Loucy (cell line): ENCODE results near the gene RACGAP1.

Experiments used
- EZH2phosphoT487 ChIP-seq: fragments of 200-600 bp; IDR thresholded peaks from 2 replicates; pipeline ENCODE4 v1.6.1; 2018; ENCODE audit warnings: antibody characterized with exemption, mild to moderate bottlenecking, moderate library complexity, borderline replicate concordance
- TF ChIP-seq, protein P1 (sequence below): fragments of 200-600 bp; sonication (generic); conservative IDR thresholded peaks from 2 replicates; pipeline ENCODE4 v1.5.1; 2014; ENCODE audit warnings: mild to moderate bottlenecking, antibody characterized with exemption, low read length

DNA sequence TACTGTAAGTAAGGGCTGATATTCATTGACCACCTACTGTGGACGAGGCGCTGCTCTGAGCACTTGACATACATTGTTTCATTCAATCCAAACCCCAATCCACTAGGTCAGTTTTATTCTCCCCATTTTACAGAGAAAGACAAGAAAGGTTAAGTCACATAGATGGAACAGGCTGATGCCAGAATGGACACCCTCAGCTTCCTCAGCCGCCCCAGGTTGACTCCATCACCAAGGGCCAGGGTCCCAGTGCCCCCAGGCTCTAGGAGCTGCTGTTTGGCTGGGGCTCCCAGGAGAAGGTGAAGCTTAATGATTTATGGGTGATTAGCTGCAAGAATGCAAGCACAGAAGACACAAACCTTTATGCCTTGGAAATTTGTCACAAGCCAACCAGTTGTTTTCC is 75.4 kb downstream of the RACGAP1 start:
- TF ChIP-seq, protein P1, sequence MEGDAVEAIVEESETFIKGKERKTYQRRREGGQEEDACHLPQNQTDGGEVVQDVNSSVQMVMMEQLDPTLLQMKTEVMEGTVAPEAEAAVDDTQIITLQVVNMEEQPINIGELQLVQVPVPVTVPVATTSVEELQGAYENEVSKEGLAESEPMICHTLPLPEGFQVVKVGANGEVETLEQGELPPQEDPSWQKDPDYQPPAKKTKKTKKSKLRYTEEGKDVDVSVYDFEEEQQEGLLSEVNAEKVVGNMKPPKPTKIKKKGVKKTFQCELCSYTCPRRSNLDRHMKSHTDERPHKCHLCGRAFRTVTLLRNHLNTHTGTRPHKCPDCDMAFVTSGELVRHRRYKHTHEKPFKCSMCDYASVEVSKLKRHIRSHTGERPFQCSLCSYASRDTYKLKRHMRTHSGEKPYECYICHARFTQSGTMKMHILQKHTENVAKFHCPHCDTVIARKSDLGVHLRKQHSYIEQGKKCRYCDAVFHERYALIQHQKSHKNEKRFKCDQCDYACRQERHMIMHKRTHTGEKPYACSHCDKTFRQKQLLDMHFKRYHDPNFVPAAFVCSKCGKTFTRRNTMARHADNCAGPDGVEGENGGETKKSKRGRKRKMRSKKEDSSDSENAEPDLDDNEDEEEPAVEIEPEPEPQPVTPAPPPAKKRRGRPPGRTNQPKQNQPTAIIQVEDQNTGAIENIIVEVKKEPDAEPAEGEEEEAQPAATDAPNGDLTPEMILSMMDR, result no peak
- TF ChIP-seq EZH2phosphoT487, result no peak
